Measurements from ENCODE around the gene IL17C.

DNA sequence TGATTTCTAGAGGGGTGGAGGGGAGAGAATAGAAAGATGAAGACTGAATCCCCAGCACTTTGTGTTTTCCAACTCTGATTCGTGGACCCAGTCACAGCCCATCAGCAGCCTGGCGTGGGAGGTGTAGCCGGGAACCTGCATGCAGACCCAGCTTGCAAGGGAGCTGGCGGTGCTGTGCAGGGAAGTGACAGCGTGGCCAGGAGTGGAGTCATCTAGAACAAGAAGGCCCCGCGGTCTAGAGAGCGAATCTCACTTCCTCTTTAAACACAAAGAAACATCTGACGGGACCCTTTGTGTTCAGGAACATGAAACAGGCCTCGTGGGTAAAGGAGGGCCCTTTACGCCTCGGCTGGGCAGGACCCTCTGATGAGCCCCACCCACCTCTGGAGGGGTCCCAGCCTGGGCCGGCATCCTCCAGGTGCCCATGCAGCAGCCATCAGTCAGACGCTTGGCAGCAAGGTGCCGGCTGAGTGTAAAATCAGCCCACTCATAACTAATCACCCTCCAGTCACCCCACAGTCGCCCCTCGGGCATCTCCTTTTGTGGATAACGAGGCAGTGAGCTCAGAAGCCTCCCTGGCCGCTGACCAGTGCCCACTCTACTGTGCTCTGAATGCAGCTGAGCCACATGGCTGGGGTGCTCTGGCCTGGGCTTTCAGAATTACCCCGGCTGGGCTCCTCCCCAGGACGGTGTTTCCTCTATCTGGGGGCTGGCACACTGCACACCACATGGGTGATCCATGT lies 43.5 kb downstream of the IL17C start:
- TF ChIP-seq, protein P1, sequence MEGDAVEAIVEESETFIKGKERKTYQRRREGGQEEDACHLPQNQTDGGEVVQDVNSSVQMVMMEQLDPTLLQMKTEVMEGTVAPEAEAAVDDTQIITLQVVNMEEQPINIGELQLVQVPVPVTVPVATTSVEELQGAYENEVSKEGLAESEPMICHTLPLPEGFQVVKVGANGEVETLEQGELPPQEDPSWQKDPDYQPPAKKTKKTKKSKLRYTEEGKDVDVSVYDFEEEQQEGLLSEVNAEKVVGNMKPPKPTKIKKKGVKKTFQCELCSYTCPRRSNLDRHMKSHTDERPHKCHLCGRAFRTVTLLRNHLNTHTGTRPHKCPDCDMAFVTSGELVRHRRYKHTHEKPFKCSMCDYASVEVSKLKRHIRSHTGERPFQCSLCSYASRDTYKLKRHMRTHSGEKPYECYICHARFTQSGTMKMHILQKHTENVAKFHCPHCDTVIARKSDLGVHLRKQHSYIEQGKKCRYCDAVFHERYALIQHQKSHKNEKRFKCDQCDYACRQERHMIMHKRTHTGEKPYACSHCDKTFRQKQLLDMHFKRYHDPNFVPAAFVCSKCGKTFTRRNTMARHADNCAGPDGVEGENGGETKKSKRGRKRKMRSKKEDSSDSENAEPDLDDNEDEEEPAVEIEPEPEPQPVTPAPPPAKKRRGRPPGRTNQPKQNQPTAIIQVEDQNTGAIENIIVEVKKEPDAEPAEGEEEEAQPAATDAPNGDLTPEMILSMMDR (IDR thresholded peaks at IDR 0.05; ENCODE audit: low read depth, low read length, poor library complexity, severe bottlenecking), result no peak
- no peak for TF ChIP-seq EZH2phosphoT487 (IDR thresholded peaks at IDR 0.05; ENCODE audit: borderline replicate concordance, low read length)

Measured in DOHH2 (cell line).